HFFc6 (cell line): ENCODE results near the gene COG5. TPM values are rescaled to one million over a fixed set of nuclear protein-coding genes. Genes with fewer than 3 reads are reported as not detected.

ENCODE experiments used
- DNase-seq: peaks from one replicate; pipeline ENCODE4 v3.0.0-alpha.2; 2018
- H3K27ac Mint-ChIP-seq: 2 replicates; pipeline ENCODE4 v1.8.0; 2020; ENCODE audit warnings: mild to moderate bottlenecking, mixed read lengths
- H3K27me3 Mint-ChIP-seq: 2 replicates; pipeline ENCODE4 v1.8.0; 2021; ENCODE audit warnings: mild to moderate bottlenecking, moderate library complexity, mixed read lengths; ENCODE audit not compliant: insufficient read depth
- H3K36me3 Mint-ChIP-seq: 2 replicates; pipeline ENCODE4 v1.8.0; 2021; ENCODE audit warnings: low read depth, mixed read lengths
- H3K4me1 Mint-ChIP-seq: 2 replicates; pipeline ENCODE4 v1.8.0; 2020; ENCODE audit warnings: low read depth, mixed read lengths
- H3K4me3 Mint-ChIP-seq: 2 replicates; pipeline ENCODE4 v1.8.0; 2020; ENCODE audit warnings: mild to moderate bottlenecking, moderate library complexity, mixed read lengths
- H3K9me3 Mint-ChIP-seq: 2 replicates; pipeline ENCODE4 v1.8.0; 2020; ENCODE audit warnings: mild to moderate bottlenecking, mixed read lengths
- total RNA-seq, 6 experiments: library from RNA; stranded (reverse); fragmentation: NEBNext Ultra II Directional; extraction: Animal tissue kit (Norgen Biotek cat#: 25700); gene quantifications; 2 replicates in 1 of 6; 3 replicates in 5 of 6; pipeline ENCODE4 v1.2.3, GENCODE V29; 2021
- TF ChIP-seq, protein P1 (sequence below): fragments of 200-600 bp; sonication (generic); IDR thresholded peaks from 2 replicates; pipeline ENCODE4 v1.5.0; 2021; ENCODE audit warnings: antibody characterized with exemption, mild to moderate bottlenecking

The COG5 gene
- total RNA-seq, 6 experiments from 2014 or later: 25.6 to 34.8 (median 31.6) TPM

DNA sequence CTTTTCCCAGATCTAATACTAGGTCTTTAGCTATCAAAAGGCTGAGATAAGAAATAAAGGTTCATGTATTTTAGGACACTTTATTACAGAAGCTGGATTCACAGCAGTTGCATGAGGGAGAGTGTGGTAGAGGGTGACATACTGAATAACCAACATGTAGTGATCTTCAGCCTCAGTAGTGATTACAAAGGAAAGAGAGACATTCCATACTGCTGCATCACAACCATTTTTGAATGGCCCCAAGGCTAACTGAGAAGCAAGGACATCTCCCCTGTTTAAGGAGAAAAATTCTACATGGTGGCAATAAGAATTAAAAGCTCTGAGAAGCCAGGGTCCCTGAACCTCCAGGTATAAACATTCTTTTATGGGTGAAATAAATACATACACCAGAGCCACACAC is 35.3 kb downstream of the COG5 start:
- Mint-ChIP-seq H3K9me3 (no peaks in the 10 kb centered on the region), H3K27ac (peak overlapping the region; percentile 16; the same call in 1 of the 2 replicates), H3K4me1 (peaks cover 18% of the 10 kb centered on the region), H3K4me3 (no peak overlapping the region), H3K36me3 (peaks cover 14% of the 10 kb centered on the region), H3K27me3 (no peaks in the 10 kb centered on the region)
- TF ChIP-seq, protein P1, sequence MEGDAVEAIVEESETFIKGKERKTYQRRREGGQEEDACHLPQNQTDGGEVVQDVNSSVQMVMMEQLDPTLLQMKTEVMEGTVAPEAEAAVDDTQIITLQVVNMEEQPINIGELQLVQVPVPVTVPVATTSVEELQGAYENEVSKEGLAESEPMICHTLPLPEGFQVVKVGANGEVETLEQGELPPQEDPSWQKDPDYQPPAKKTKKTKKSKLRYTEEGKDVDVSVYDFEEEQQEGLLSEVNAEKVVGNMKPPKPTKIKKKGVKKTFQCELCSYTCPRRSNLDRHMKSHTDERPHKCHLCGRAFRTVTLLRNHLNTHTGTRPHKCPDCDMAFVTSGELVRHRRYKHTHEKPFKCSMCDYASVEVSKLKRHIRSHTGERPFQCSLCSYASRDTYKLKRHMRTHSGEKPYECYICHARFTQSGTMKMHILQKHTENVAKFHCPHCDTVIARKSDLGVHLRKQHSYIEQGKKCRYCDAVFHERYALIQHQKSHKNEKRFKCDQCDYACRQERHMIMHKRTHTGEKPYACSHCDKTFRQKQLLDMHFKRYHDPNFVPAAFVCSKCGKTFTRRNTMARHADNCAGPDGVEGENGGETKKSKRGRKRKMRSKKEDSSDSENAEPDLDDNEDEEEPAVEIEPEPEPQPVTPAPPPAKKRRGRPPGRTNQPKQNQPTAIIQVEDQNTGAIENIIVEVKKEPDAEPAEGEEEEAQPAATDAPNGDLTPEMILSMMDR: no peak
- DNase-seq: peak; percentile 70

DNA sequence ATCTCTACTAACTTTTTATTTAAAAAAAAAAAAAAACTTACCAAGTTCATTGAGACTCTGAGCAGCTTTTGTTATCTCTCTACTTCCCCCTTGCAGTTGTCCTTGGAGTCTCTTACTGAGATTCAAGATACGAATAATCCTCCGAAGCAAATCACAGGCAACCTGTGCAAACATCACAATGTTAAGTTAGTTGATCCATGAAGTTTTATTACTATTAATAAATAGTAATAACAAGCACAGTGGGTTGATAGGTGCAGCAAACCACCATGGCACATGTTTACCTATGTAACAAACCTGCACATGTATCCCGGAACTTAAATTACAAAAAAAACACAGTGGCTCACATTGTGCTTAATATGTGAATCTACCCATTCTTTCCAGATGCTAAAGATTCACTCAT is 36.5 kb downstream of the COG5 start:
- H3K27ac Mint-ChIP-seq: no peak overlapping the region
- no peak overlapping the region for H3K4me3 Mint-ChIP-seq
- H3K4me1 Mint-ChIP-seq: peaks cover 18% of the 10 kb centered on the region
- H3K27me3 Mint-ChIP-seq: no peaks in the 10 kb centered on the region
- DNase-seq: no peak
- H3K36me3 Mint-ChIP-seq: peaks cover 16% of the 10 kb centered on the region
- no peaks in the 10 kb centered on the region for H3K9me3 Mint-ChIP-seq
- TF ChIP-seq, protein P1: no peak

DNA sequence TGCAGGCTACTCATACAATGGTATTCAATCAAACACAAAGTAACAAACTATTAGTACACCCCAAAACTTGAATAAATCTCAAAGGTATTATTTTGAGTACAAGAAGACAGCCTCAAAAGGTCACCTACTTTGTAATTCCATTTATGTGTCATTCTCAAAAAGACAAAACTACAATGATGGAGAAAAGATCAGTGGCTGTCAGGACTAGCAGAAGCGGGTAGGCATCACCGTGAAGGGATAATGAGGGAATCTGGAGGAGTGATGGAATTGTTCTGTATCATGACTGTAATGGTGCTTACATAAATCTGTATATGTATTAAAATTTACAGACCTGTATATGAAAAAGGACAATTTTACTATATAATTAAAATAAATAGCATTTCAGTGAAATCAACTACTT is 37.0 kb downstream of the COG5 start:
- TF ChIP-seq, protein P1: no peak
- peaks cover 18% of the 10 kb centered on the region for H3K4me1 Mint-ChIP-seq
- H3K4me3 Mint-ChIP-seq: no peak overlapping the region
- peaks cover 20% of the 10 kb centered on the region for H3K36me3 Mint-ChIP-seq
- no peaks in the 10 kb centered on the region for H3K9me3 Mint-ChIP-seq
- H3K27me3 Mint-ChIP-seq: no peaks in the 10 kb centered on the region
- no peak for DNase-seq
- no peak overlapping the region for H3K27ac Mint-ChIP-seq

DNA sequence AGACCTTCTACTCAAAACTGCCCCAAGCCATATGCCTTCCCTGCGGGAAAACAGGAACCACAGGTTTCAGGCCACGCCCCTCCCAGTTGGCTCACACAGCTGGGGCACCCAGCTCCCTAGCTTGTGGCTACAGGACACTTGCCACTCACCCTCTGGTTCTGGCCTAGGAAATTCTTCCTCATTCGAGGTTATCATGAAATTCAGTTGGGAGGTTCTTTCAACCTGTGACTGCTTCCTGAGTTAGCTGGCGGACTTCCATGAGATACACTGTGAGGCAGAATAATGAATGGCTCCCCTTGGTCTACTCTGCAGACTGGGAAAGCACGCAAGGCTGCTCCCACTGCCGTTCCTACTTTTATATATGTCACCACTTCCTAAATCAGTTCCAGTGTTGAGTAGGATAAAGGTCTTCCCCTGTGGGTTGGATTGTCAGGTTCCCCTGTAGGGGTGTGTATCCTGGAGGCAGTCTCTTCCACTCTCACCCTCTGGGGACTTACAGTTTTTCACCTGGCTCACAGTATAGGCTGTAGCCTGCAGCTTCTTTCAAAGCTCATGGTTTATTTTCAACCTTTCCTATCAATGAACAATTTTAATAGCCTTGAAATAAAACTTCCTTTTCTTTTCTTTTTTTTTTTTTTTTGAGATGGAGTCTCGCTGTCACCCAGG is 56.9 kb downstream of the COG5 start:
- Mint-ChIP-seq H3K36me3 (peaks cover 16% of the 10 kb centered on the region), H3K4me3 (no peak overlapping the region), H3K27me3 (no peaks in the 10 kb centered on the region; the same call in 1 of the 2 replicates), H3K9me3 (peaks cover 8% of the 10 kb centered on the region; the same call in 1 of the 2 replicates), H3K4me1 (no peaks in the 10 kb centered on the region), H3K27ac (no peak overlapping the region)
- DNase-seq: no peak
- TF ChIP-seq, protein P1: no peak

DNA sequence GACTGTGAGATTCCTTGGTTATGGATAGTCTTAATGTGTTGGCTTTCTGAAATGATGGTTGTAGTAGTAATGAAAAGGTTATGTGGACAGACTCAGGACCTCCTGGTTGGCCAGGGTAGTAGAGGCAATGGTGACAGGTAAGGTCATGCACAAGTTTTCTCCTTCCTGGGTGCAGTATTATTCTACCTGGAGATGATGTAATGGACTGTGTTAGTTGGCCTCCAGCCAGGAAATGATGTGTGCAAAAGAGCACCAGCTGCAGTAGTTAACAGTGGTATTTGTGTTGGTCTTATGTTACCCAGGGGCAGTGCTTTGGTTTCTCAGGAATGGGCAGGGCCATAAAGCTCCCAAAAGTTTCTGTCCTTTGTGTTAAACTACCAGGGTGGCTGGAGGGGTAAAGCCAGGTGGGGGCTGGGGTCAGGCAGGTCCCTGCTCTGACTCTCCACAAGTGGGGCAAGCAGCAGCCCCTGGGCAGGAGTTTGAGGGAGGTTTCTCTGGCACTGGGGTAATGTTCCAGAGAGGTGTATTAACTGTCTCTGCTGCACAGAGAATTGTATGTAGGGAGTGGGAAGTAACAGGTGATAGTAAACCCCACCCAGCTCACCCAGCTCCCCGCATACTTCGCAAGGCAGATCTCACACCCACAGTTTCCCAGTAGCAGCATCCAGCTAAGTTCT is 57.6 kb downstream of the COG5 start:
- Mint-ChIP-seq H3K36me3 (peaks cover 16% of the 10 kb centered on the region), H3K27me3 (no peaks in the 10 kb centered on the region; the same call in 1 of the 2 replicates), H3K27ac (no peak overlapping the region), H3K9me3 (peaks cover 8% of the 10 kb centered on the region; the same call in 1 of the 2 replicates), H3K4me3 (no peak overlapping the region), H3K4me1 (no peaks in the 10 kb centered on the region)
- DNase-seq: no peak
- TF ChIP-seq, protein P1: no peak
